K562 (cell line): Measurements from ENCODE around the gene GAP43. TPM values are rescaled to one million over a fixed set of nuclear protein-coding genes. Genes with fewer than 3 reads are reported as not detected.

ENCODE experiments used
- ATAC-seq: fragments of 200-7000 bp; cut with Tn5 transposase; 3 replicates; pipeline ENCODE4 v1.9.1; 2020; ENCODE audit warnings: moderate library complexity
- BruUV-seq: library from RNA; stranded (reverse); fragments of 400-500 nt; replicated peaks from 2 replicates; lab custom pipeline; 2021; lab: Mats Ljungman, UMichigan
- CTCF ChIA-PET: fragments of 300-600 bp; formaldehyde crosslinking; extraction: SDS; loops from one replicate; lab custom pipeline; 2021; ENCODE audit warnings: low intra/inter-chr PET ratio; lab: Yijun Ruan, JAX
- POLR2A ChIA-PET: fragments of 300-600, 350-650 bp; sonication (Branson Sonifier 250); formaldehyde crosslinking; extraction: SDS; loops from one replicate; lab custom pipeline; 2021; ENCODE audit warnings: antibody characterized with exemption, inconsistent platforms; lab: Yijun Ruan, JAX
- DNase-seq, 4 experiments: peaks; one replicate each; pipeline versions ENCODE4 v3.0.0 to v3.0.0-alpha.2; 2011 to 2018; ENCODE audit warnings: low spot score in 3 of 4, mixed read lengths in 3 of 4; ENCODE audit errors: extremely low read depth in 1 of 4
- FAIRE-seq: peaks from 2 replicates; lab custom pipeline; 2011; peaks lifted over from hg19 to GRCh38; lab: Jason Lieb, UNC
- H2AFZ ChIP-seq: 2 replicates; pipeline ENCODE4 v1.6.0; 2011; ENCODE audit warnings: low read depth, low read length, control low read depth, inconsistent platforms
- H3K27ac ChIP-seq: fragments of 200-600 bp; 3 replicates; pipeline ENCODE4 v1.8.0; 2011; ENCODE audit warnings: low read depth, mild to moderate bottlenecking, control low read depth, inconsistent platforms, low read length, moderate library complexity, mixed read lengths; ENCODE audit errors: extremely low read depth
- H3K27me3 ChIP-seq, 2 experiments: fragments of 300-600 bp in 1 of 2; 2 replicates in 1 of 2; 3 replicates in 1 of 2; pipeline versions ENCODE4 v1.6.0 to v1.8.0; 2011; ENCODE audit warnings: inconsistent platforms in 2 of 2, low read length in 2 of 2, mild to moderate bottlenecking in 1 of 2, mixed read lengths in 1 of 2, moderate library complexity in 1 of 2; ENCODE audit not compliant: control insufficient read depth in 2 of 2, insufficient read depth in 2 of 2
- H3K36me3 ChIP-seq: fragments of 300-600 bp; 3 replicates; pipeline ENCODE4 v1.8.0; 2011; ENCODE audit warnings: mild to moderate bottlenecking, low read length, inconsistent platforms; ENCODE audit not compliant: control insufficient read depth, insufficient read depth
- H3K4me1 ChIP-seq, 2 experiments: fragments of 200-600 bp in 1 of 2; replicated peaks in 1 of 2; 2 replicates in 1 of 2; 3 replicates in 1 of 2; pipeline versions ENCODE4 v1.5.1 to v1.8.0; 2011; ENCODE audit warnings: inconsistent platforms in 2 of 2, low read length in 2 of 2, mild to moderate bottlenecking in 1 of 2, mixed read lengths in 1 of 2, moderate library complexity in 1 of 2; ENCODE audit not compliant: control insufficient read depth in 2 of 2, insufficient read depth in 2 of 2
- H3K4me2 ChIP-seq: 2 replicates; pipeline ENCODE4 v1.6.1; 2011; ENCODE audit warnings: low read length, control low read depth, inconsistent platforms, mixed read lengths; ENCODE audit not compliant: insufficient read depth
- H3K4me3 ChIP-seq: fragments of 200-600 bp; sonication (generic), shearing (Covaris generic); 2 replicates; pipeline ENCODE4 v1.5.1; 2016; ENCODE audit warnings: control low read depth, inconsistent platforms
- H3K79me2 ChIP-seq: fragments of 200-600 bp; 3 replicates; pipeline ENCODE4 v1.8.0; 2011; ENCODE audit warnings: low read length, inconsistent platforms; ENCODE audit not compliant: control insufficient read depth, insufficient read depth
- H3K9ac ChIP-seq, 2 experiments: 2 replicates each; pipeline versions ENCODE4 v1.6.0 to v1.6.1; 2011; ENCODE audit warnings: low read depth in 2 of 2, low read length in 2 of 2, control low read depth in 1 of 2, inconsistent platforms in 1 of 2, mild to moderate bottlenecking in 1 of 2, mixed read lengths in 1 of 2; ENCODE audit not compliant: insufficient read depth in 1 of 2
- H3K9me1 ChIP-seq: one replicate; pipeline ENCODE4 v1.6.0; 2011; ENCODE audit warnings: inconsistent platforms, mild to moderate bottlenecking, low read length, moderate library complexity; ENCODE audit not compliant: control insufficient read depth, insufficient read depth
- H3K9me3 ChIP-seq: replicated peaks from 2 replicates; pipeline ENCODE4 v1.5.1; 2011; ENCODE audit warnings: low read depth, low read length, inconsistent platforms; ENCODE audit not compliant: control insufficient read depth, insufficient read depth
- H4K20me1 ChIP-seq: replicated peaks from 2 replicates; pipeline ENCODE4 v1.6.1; 2011; ENCODE audit warnings: low read length, inconsistent platforms, mixed read lengths; ENCODE audit not compliant: control insufficient read depth, insufficient read depth
- NFIC ChIP-seq: fragments of 450-650 bp; IDR thresholded peaks from 2 replicates; pipeline ENCODE4 v1.6.1; 2017; ENCODE audit warnings: mild to moderate bottlenecking, inconsistent platforms
- PCBP2 ChIP-seq: fragments of 200-400 bp; formaldehyde crosslinking; IDR thresholded peaks from 2 replicates; pipeline ENCODE4 v1.6.1; 2018; ENCODE audit warnings: low read length, low read depth, mild to moderate bottlenecking, moderate library complexity; ENCODE audit not compliant: poor library complexity, severe bottlenecking
- SNRNP70 ChIP-seq: fragments of 200-400 bp; formaldehyde crosslinking; optimal IDR thresholded peaks from 2 replicates; pipeline ENCODE3; 2017; ENCODE audit warnings: low read depth, low read length
- STAG1 ChIP-seq: sonication (generic); formaldehyde crosslinking; IDR thresholded peaks from 2 replicates; pipeline ENCODE4 v1.5.0; 2020; ENCODE audit warnings: missing genetic modification reagents, borderline replicate concordance
- ZNF318 ChIP-seq, 2 experiments: fragments of 450-650 bp; IDR thresholded peaks; 2 replicates each; pipeline ENCODE4 v1.6.1; 2016; ENCODE audit warnings: mild to moderate bottlenecking in 2 of 2, borderline replicate concordance in 1 of 2, low read depth in 1 of 2, moderate library complexity in 1 of 2
- ZNF76 ChIP-seq: fragments of 250-450 bp; sonication (Bioruptor Pico); IDR thresholded peaks from 2 replicates; pipeline ENCODE4 v1.4.0; 2020; ENCODE audit warnings: mild to moderate bottlenecking, moderate library complexity, borderline replicate concordance
- ZNF830 ChIP-seq: fragments of 250-450 bp; sonication (Bioruptor Pico); IDR thresholded peaks from 2 replicates; pipeline ENCODE4 v1.5.0; 2021; ENCODE audit warnings: mild to moderate bottlenecking
- WGBS: fragments of 100-300 bp; shearing (Covaris generic); methylation state at CpG from one replicate; pipeline ENCODE4 v1.1.6; 2016; ENCODE audit warnings: low coverage, mixed read lengths; ENCODE audit not compliant: insufficient coverage; ENCODE audit errors: missing lambda C conversion rate; 5-methylcytosine and 5-hydroxymethylcytosine counted together
- in situ Hi-C: fragments of 300-500 bp; cut with MboI; formaldehyde crosslinking; loops from 4 replicates; pipeline ENCODE4 v1.15.0; 2018; ENCODE audit warnings: inconsistent platforms, mixed read lengths
- intact Hi-C: fragments of 100-400 bp; cut with micrococcal nuclease; formaldehyde crosslinking; loops from 2 replicates; pipeline ENCODE4 v1.14.2; 2022
- polyA plus RNA-seq, 8 experiments: library from polyadenylated mRNA; depleted of rRNA in 4 of 8; stranded (reverse) in 5 of 8; unstranded in 3 of 8; fragments of >200 nt; fragmentation: Nextera tagmentation in 2 of 8; fragmentation: Illumina TruSeq in 1 of 8; extraction: Ambion mirVana in 2 of 8; extraction: Trizol in 1 of 8; gene quantifications; 2 replicates each; pipeline versions ENCODE4 v1.2.1 to v1.2.3, GENCODE V29; 2011 to 2014; ENCODE audit warnings: inconsistent platforms in 1 of 8, missing spikeins in 1 of 8
- total RNA-seq, 7 experiments: library from RNA; depleted of rRNA in 6 of 7; stranded (reverse); fragments of >200 nt in 6 of 7; fragmentation: Illumina TruSeq in 2 of 7; extraction: Trizol in 2 of 7; gene quantifications; 2 replicates each; pipeline versions ENCODE4 v1.2.1 to v1.2.3, GENCODE V29; 2011 to 2021; ENCODE audit warnings: low replicate concordance in 1 of 7

GAP43 gene
- total and polyA plus RNA-seq, 9 of the 15 experiments (the other 6 are each of a cell fraction or from before 2014, with no cell fraction given), result 0.04 to 0.11 (median 0.09) TPM; not detected in 6

- intact Hi-C loops, result no loop called here
- 13% methylated on average over 2 of the region's 2 CpGs for WGBS
- no peaks in the 10 kb centered on the region for H3K79me2 ChIP-seq
- no peaks in the 10 kb centered on the region for H3K27me3 ChIP-seq
- no peak overlapping the region for H3K27ac ChIP-seq
- in situ Hi-C loops, result no loop called here
- no TSS peak for BruUV-seq
- H2AFZ ChIP-seq, result no peak overlapping the region
- DNase-seq (no peak), ATAC-seq (no peak), FAIRE-seq (no peak)
- TF ChIP-seq PCBP2 (no peak), ZNF76 (CRISPR knock-in tag) (no peak)
- H3K9me3 ChIP-seq, result no peaks in the 10 kb centered on the region
- no peak overlapping the region for H3K4me3 ChIP-seq
- H3K9ac ChIP-seq, result no peak overlapping the region
- ChIA-PET CTCF (no interaction called here), POLR2A (no interaction called here)
- H3K36me3 ChIP-seq, result no peaks in the 10 kb centered on the region
- H3K9me1 ChIP-seq, result no peaks in the 10 kb centered on the region
- no peaks in the 10 kb centered on the region for H4K20me1 ChIP-seq
- no peak overlapping the region for H3K4me2 ChIP-seq
- peaks cover 0 to 8% of the 10 kb centered on the region in 2 experiments; a peak in 3 of 5 replicates for H3K4me1 ChIP-seq
Measured at GRCh38 chr3:115652738-115653137, 29.4 kb downstream of the GAP43 start.

- Histone ChIP-seq H3K36me3 (no peaks in the 10 kb centered on the region), H3K4me3 (no peak overlapping the region), H3K27me3 (no peaks in the 10 kb centered on the region), H3K9me3 (no peaks in the 10 kb centered on the region), H3K4me1 (peaks cover 8 to 22% of the 10 kb centered on the region in 2 experiments), H3K4me2 (no peak overlapping the region), H3K9me1 (no peaks in the 10 kb centered on the region), H2AFZ (no peak overlapping the region), H3K79me2 (no peaks in the 10 kb centered on the region), H3K9ac (no peak overlapping the region), H3K27ac (no peak overlapping the region), H4K20me1 (no peaks in the 10 kb centered on the region)
- FAIRE-seq (no peak), ATAC-seq (no peak), DNase-seq (no peak)
- WGBS, result 50% methylated on average over 2 of the region's 2 CpGs
- CTCF ChIA-PET, result no interaction called here
- BruUV-seq, result no TSS peak
- in situ Hi-C loops (no loop called here), intact Hi-C loops (no loop called here)
- POLR2A ChIA-PET, result no interaction called here
- TF ChIP-seq SNRNP70 (no peak), ZNF318 (IDR thresholded peaks at IDR 0.05; ENCODE audit: borderline replicate concordance in 1 of 2, low read depth in 1 of 2) (no peak), NFIC (no peak), STAG1 (no peak), ZNF830 (CRISPR knock-in tag) (no peak)
Measured at GRCh38 chr3:115655761-115656282, 32.5 kb downstream of the GAP43 start.
